COLO829 (cell line): ENCODE data around the gene CROCC2.
"Not testable (repeated sequence)": the region's sequence is repeated elsewhere in the genome, so short reads cannot be mapped to it uniquely, and the experiment has no call there.

Experiments
- DNase-seq: peaks from one replicate; pipeline ENCODE4 v3.0.0; 2012; ENCODE audit warnings: low spot score

Gene CROCC2

GRCh38 chr2:240967681-240968621 is 61.8 kb downstream of the CROCC2 start:
- no peak for DNase-seq

GRCh38 chr2:240968731-240969624 is 62.8 kb downstream of the CROCC2 start:
- no peak for DNase-seq

GRCh38 chr2:240970104-240970503 is 64.0 kb downstream of the CROCC2 start:
- DNase-seq: no peak

- no peak for DNase-seq
Observed at GRCh38 chr2:240970816-240971215, 64.7 kb downstream of the CROCC2 start.

DNA sequence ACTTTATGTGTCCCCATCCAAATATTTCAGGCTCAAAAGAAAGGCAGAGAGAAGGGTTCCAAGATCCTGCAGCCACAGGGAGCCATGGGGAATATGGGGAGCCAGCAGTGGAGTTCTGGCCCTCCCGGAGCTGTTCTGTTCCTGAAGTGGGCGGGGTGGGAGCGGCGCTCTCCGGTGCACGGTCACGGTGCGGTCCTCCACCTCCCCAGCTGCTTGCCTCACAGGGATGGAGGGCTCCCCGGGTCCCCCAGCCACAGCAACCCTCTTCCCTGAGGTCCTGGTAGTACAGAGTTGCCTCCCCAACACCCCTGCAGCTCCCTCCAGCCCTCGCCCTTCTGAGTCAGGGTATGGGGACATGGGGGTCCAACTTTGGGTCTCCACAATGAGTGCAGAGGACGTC is 66.1 kb downstream of the CROCC2 start:
- no peak for DNase-seq

- DNase-seq: no peak
Observed at GRCh38 chr2:240972636-240973521, 66.7 kb downstream of the CROCC2 start.

- DNase-seq: no peak
Observed at GRCh38 chr2:240974771-240975572, 68.8 kb downstream of the CROCC2 start.

DNA sequence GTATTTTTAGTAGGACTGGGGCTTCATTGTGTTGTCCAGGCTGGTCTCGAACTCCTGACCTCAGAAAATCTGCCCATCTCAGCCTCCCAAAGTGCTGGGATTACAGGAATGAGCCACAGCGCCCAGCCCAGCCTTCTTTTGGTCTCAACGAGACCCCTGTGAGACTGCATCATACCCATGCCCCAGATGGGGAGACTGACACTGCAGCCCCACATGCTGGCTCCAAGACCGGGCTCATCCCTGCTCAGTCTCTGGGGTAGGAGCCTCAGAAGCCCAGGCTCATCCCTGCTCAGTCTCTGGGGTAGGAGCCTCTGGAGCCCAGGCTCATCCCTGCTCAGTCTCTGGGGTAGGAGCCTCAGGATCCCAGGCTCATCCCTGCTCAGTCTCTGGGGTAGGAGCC is 69.8 kb downstream of the CROCC2 start:
- not testable (repeated sequence) for DNase-seq

DNA sequence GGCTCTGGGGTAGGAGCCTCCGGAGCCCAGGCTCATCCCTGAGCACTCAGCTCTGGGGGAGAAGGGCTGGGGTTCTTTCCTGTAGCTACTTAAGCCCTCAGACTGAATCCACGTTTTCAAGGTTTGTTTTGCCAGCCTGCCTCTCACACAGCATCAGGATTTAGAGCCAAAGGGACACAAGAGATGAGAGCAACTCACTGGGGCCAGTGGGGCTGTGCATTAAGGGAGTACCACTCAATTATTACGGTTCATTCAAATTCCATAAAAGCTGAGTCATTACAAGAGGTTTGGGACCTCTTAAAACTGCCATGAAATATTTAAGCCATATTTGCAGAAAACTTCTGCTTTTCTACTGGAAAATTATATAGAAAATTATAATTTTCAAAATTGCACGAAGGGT is 75.1 kb downstream of the CROCC2 start:
- no peak for DNase-seq

GRCh38 chr2:240981871-240982800 is 76.0 kb downstream of the CROCC2 start:
- no peak for DNase-seq

- no peak for DNase-seq
Observed at GRCh38 chr2:240982821-240983281, 76.7 kb downstream of the CROCC2 start.

GRCh38 chr2:240983361-240983995 is 77.3 kb downstream of the CROCC2 start:
- no peak for DNase-seq

DNA sequence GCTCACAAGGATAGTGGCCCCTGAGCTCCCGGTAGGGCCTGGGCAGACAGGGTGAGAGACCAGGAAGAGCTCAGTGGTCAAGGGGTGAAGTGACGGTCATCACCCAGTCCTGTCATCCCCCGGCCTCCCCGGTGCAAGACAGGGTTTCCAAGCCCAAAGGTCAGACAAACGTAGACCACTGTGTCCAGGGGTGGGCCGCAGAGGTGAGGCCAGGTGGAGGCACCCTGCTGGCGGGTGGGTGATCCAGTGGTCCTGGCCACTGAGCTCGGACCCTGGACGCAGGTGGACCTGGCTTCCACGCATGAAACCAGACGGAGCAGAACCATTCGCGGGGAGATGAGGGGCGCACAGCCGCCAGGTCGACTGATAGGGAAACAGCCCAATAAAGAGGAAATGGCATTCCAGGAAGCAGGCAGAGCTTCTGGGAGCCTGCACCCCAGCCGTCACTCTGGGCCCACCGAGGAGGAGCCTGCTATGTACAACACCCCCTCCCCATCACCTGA is 77.9 kb downstream of the CROCC2 start:
- DNase-seq: no peak

DNA sequence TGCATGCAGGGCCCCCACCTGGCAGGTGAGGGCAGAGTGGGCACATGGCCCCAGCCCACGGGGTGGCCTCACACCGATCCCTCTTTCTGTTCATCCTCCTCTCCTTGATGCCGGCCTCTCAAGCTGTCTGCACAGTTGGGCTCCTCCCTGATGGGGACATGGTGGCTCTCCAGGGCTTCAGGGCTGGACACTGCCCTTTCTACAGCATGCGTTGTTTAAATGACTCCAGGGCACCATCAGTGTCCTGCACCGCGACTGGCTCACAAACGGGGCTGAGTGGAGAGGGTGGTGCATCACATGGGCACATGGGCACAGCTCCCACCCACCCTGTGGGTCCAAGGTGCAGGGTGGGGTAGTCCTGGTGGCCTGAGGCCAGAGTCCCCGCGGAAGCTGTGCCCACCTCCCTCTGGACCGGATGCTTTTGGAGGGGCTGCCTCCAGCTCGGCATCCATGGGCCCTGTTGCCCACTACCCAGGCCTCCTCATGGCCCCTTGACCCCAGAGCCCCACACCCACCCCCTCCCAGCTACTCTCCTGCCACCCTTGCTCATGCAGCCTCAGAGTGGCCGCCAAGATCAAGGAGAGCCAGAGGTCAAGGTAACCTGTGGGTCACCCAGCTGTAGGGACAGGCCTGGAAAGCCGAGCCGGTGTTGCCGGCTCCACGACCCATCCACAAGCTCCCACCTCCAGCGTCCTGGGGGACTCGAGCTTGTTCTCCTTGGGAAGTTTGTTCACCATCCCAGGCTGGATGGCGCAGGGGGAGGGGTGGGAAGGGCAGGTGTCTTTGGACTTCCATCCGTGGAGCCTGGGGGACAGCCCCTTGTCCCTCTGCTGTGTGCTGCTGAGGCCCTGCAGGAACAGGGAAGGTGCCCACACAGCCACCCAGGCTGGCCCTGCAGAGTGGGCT is 80.0 kb downstream of the CROCC2 start:
- no peak for DNase-seq

DNA sequence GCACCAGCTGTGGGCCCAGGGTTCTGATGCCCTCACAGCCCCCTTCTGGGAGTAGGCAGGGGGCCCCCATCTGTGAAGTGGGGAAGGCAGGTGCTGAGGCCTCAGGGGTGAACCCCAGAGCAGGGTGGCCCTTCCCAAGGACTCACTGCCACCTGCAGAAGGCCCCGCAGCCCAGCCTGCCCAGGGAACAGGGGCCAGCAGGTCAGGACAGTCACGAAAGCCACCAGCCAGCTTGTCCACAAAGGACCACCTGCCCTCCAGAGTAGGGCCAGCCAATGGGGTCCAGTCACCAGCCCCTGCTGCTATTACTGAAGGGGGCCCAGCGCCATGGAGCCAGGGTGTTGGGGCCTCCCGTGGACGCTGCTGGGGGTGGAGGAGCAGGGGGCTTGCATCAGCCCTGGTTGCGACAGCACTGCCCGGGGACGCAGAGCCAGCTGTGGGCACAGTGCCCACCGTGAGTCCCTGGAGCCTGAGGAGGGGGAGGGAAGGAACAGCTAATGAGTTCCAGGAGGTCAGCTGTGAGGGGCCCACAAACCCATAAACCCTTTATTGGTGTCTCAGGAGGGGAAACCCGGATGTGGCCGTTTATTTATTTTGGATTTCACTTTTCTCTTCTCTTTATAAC is 80.8 kb downstream of the CROCC2 start:
- no peak for DNase-seq

- no peak for DNase-seq
Observed at GRCh38 chr2:240987588-240987987, 81.5 kb downstream of the CROCC2 start.

DNA sequence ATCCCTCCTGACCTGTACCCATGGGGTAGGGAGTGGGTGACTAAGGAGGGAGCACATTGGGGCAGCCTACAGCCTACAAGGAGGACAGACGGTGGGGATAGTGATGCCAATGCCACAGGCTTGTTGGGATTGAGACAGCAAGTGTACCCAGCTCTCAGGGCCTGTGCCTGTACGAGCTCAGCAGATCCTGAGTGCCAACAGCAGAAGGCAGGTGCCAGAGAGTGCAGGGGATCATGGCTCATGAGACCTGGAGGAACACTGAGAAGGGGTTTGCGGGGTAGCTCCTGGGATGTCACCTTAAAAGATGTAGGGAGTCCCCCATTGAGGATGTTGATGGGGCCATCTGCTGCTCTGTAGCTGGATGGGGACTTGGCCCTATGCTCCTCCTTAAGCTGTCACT is 82.0 kb downstream of the CROCC2 start:
- no peak for DNase-seq
